Neural crest cell (in vitro differentiated cells): ENCODE data around the gene EVX2. TPM values are rescaled to one million over a fixed set of nuclear protein-coding genes. Genes with fewer than 3 reads are reported as not detected.

Experiments
- DNase-seq: peaks from one replicate; pipeline ENCODE4 v3.0.0; 2021; ENCODE audit warnings: low read depth, mixed read lengths, low spot score
- H3K27ac Mint-ChIP-seq: one replicate; pipeline ENCODE4 v1.8.0; 2021; ENCODE audit warnings: mild to moderate bottlenecking, mixed read lengths; ENCODE audit not compliant: unreplicated experiment
- H3K27me3 Mint-ChIP-seq: 2 replicates; pipeline ENCODE4 v1.8.0; 2021; ENCODE audit warnings: low read depth, mild to moderate bottlenecking, mixed read lengths
- H3K36me3 Mint-ChIP-seq: 2 replicates; pipeline ENCODE4 v1.8.0; 2021; ENCODE audit warnings: low read depth, mild to moderate bottlenecking, mixed read lengths
- H3K4me1 Mint-ChIP-seq: 2 replicates; pipeline ENCODE4 v1.8.0; 2021; ENCODE audit warnings: mixed read lengths
- H3K4me3 Mint-ChIP-seq: one replicate; pipeline ENCODE4 v1.8.0; 2021; ENCODE audit warnings: mild to moderate bottlenecking, mixed read lengths
- H3K9me3 Mint-ChIP-seq: 2 replicates; pipeline ENCODE4 v1.8.0; 2021; ENCODE audit warnings: mixed read lengths
- total RNA-seq: library from RNA; stranded (reverse); gene quantifications from 2 replicates; pipeline ENCODE4 v1.2.1, GENCODE V29; 2021
- TF ChIP-seq, protein P1 (sequence below): fragments of 200-600 bp; sonication (generic); conservative IDR thresholded peaks from 2 replicates; pipeline ENCODE4 v1.5.0; 2021; ENCODE audit warnings: antibody characterized with exemption, mild to moderate bottlenecking

EVX2 gene
- total RNA-seq, 1 donor from 2014 or later, result 0.44 TPM

DNA sequence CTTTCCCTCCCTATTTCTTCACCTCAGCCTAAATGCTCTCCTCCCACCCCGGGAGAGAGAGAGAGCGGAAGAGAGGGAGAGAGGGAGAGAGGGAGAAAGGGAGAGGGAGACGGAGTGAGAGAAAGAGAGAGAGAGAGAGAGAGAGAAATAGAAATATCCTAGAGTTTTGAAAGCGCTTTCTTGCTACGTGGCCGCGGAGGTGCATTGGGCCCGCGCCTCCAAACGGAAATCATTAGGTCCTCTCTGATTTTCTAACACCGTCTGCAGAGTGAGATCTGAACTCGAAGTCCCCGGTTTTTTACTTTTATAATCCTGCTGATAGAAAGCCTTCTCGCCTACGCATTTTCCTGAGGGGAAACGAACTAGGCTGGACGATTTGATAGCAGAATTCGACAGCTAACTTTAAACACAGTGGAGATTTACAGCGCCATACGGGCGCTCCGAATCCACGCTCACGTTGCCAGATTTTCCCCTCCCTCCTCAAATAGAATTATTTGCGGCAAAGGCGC, 903 bp upstream of the EVX2 start:
- Mint-ChIP-seq H3K36me3 (peaks cover 8% of the 10 kb centered on the region), H3K9me3 (no peaks in the 10 kb centered on the region), H3K27me3 (peaks cover 98% of the 10 kb centered on the region), H3K4me3 (peak overlapping the region; percentile 40), H3K4me1 (peaks cover 13% of the 10 kb centered on the region), H3K27ac (no peak overlapping the region)
- no peak for DNase-seq
- TF ChIP-seq, protein P1, sequence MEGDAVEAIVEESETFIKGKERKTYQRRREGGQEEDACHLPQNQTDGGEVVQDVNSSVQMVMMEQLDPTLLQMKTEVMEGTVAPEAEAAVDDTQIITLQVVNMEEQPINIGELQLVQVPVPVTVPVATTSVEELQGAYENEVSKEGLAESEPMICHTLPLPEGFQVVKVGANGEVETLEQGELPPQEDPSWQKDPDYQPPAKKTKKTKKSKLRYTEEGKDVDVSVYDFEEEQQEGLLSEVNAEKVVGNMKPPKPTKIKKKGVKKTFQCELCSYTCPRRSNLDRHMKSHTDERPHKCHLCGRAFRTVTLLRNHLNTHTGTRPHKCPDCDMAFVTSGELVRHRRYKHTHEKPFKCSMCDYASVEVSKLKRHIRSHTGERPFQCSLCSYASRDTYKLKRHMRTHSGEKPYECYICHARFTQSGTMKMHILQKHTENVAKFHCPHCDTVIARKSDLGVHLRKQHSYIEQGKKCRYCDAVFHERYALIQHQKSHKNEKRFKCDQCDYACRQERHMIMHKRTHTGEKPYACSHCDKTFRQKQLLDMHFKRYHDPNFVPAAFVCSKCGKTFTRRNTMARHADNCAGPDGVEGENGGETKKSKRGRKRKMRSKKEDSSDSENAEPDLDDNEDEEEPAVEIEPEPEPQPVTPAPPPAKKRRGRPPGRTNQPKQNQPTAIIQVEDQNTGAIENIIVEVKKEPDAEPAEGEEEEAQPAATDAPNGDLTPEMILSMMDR, result no peak

DNA sequence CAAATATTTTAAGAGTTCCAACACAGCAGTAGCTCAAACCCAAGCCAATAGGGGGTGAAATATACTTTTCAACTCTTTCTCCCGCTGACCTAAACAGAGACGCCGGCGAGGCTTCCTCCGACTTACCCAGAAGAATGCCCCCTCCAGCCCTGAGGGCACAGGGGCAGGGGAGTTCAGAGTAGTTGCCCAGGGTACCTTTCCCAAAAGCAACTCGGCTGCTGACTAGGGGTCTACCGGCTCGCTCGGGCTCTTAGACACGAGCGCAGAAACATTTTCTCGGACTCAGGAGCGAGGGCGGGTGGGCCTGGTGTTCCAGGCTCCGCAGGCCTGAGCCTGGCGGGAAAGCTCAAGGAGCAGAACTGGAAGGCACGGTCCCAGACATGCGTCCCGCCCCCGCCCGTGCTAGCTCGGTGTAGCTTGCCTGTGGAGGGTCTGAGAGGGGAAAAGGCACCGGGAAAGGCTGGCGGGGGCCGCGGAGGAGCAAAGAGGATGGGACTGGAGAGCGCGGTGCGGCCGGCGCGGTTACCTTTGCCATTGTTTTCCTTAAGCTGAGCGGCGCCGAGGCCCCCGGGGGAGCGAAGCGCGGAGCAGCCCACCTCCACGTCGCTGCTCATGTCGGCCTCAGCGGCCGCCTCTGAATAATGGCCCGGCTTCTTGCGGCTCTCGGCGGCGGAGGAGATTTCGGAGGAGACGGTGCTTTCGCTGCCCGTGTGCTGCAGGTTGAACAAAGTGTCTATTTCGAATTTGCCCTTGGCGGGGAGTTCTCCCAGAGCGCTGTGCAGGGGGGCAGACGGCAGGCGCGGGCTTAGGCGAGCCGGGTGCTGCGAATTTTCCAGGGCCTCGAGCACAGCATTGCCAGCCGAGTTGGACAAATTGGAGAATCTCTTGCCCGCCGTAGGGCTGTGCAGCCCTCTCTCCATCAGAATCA, 674 bp downstream of the EVX2 start:
- DNase-seq, result no peak
- Mint-ChIP-seq H3K27me3 (peaks cover 98% of the 10 kb centered on the region), H3K9me3 (no peaks in the 10 kb centered on the region), H3K27ac (no peak overlapping the region), H3K4me3 (peak overlapping the region; percentile 66), H3K36me3 (peaks cover 6% of the 10 kb centered on the region), H3K4me1 (peaks cover 16% of the 10 kb centered on the region)
- TF ChIP-seq, protein P1, result no peak

DNA sequence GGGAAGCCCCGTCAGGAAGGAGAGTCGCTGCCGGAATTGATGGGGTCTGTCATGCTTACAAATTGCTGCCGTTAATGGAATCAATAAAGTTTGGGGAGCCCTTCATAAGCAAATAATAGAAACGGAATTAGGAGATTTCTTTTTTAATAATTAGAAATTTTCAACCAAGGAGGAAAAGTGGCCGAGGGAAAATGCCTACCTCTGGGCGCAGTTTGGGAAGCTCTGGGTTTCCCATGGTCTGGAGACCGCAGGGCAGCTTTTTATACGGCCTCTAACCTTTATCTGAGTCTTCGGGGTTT, 1.3 kb downstream of the EVX2 start:
- DNase-seq, result no peak
- peaks cover 6% of the 10 kb centered on the region for H3K36me3 Mint-ChIP-seq
- TF ChIP-seq, protein P1, result no peak
- peak overlapping the region; percentile 66 for H3K4me3 Mint-ChIP-seq
- peaks cover 96% of the 10 kb centered on the region for H3K27me3 Mint-ChIP-seq
- peaks cover 13% of the 10 kb centered on the region for H3K4me1 Mint-ChIP-seq
- H3K27ac Mint-ChIP-seq, result no peak overlapping the region
- no peaks in the 10 kb centered on the region for H3K9me3 Mint-ChIP-seq

DNA sequence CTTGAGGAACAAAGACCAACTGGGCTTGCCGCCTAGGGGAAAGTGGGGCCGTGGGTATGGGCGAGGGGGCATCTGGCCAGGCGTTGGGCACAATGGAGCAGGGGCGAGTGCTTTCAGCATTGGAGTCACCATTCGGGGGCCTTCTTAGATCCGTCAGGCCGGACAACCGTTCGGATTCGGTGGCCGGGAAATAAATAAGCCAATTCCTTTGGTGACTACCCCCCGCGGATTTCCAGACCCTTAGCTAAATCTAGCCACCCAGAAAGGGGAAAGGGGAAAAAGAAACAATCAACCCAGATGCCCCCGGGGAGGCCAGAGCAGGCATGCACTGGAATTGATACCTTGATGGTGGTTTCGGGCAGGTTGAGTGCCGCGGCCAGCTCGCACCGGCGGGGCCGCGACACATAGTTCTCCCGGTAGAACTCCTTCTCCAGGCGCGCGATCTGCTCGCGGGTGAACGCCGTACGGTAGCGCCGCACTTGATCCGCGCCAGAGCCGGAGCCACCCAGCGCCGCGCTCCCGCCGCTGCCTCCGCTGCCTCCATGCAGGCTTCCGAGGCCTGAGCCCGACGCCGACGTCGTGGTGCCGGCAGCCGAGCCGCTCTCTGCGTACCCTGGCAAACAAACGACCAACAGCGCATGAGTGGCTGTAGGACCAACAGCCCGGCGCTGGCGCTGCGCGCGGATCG, 1.8 kb downstream of the EVX2 start:
- Mint-ChIP-seq H3K4me1 (peaks cover 13% of the 10 kb centered on the region), H3K4me3 (peak overlapping the region; percentile 66), H3K27ac (no peak overlapping the region), H3K36me3 (peaks cover 6% of the 10 kb centered on the region), H3K9me3 (no peaks in the 10 kb centered on the region), H3K27me3 (peaks cover 96% of the 10 kb centered on the region)
- TF ChIP-seq, protein P1, result no peak
- DNase-seq, result no peak

DNA sequence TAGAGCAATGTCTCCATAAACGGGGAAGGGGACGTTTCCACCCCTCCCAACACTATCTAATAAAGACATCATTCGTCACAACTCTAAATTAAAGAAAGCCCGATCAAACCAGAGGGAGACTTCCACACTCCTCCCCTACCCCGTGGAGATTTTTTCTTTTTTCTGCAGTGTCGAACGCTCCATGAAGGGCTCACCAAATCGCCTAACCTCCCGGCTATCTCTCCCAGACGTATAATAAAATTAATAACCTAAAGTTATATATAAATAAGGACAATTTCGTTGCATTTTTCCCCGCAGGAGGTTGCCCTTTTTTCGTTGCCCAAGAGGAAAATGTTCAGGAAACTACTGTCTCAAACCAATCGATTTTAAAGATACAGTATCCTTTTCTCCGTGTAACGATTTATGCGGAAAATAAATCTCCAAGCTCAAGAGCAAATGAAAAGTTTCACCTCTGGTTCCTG, 2.4 kb downstream of the EVX2 start:
- TF ChIP-seq, protein P1, result no peak
- H3K27ac Mint-ChIP-seq, result no peak overlapping the region
- H3K4me3 Mint-ChIP-seq, result peak overlapping the region; percentile 79
- DNase-seq, result no peak
- peaks cover 13% of the 10 kb centered on the region for H3K4me1 Mint-ChIP-seq
- no peaks in the 10 kb centered on the region for H3K9me3 Mint-ChIP-seq
- peaks cover 6% of the 10 kb centered on the region for H3K36me3 Mint-ChIP-seq
- H3K27me3 Mint-ChIP-seq, result peaks cover 96% of the 10 kb centered on the region
